HG02759 (cell line): Measurements from ENCODE around the gene PTGES2.
"Not testable (repeated sequence)": the region's sequence is repeated elsewhere in the genome, so short reads cannot be mapped to it uniquely, and the experiment has no call there.

ENCODE experiments used
- ATAC-seq: cut with Tn5 transposase; IDR thresholded peaks from one replicate; pipeline ENCODE4 v1.9.1; 2021; ENCODE audit warnings: mild to moderate bottlenecking, moderate library complexity; ENCODE audit not compliant: unreplicated experiment

Gene PTGES2

DNA sequence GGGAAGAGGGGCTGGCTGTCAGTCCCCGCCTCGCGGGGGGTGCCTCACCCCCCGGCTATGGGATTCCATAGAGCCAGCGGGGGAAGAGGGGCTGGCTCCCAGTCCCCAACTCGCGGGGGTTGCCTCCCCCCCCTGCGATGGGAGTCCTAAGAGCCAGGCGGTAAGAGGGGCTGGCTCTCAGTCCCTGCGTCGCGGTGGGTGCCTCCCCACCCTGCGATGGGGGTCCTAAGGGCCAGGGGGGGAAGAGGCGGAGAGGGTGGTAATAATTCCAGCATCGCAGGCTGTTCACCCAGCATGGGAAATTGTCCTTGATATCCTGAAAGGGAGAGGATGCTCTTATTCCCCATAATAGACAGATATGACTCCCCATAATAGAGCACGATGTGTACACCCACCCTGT is 12.1 kb upstream of the PTGES2 start:
- no peak for ATAC-seq

- ATAC-seq: no peak
Measured at GRCh38 chr9:128138001-128138400, 10.5 kb upstream of the PTGES2 start.

- no peak for ATAC-seq
Measured at GRCh38 chr9:128136816-128137793, 9.6 kb upstream of the PTGES2 start.

GRCh38 chr9:128135561-128135960 is 8.0 kb upstream of the PTGES2 start:
- ATAC-seq: not testable (repeated sequence)

- not testable (repeated sequence) for ATAC-seq
Measured at GRCh38 chr9:128132139-128132538, 4.6 kb upstream of the PTGES2 start.

DNA sequence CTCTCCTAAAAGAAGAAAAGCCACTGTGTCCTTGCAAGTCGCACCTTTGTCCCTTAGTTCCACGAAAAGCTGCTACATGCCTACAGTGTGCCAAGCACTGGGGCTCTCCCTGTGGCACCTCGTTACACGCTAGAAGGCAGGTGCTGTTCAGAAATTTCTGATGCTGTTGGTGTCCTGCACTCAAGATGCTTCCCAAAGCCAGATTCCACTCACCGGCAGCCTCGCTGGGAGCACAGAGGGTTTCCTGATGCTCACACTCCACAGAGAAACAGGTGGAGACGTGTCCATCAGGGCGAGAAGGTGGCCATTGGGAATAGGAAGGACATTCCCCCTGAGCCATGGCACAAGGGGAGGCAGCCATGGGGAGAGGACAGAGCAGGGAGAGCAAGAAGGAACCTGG is 3.8 kb upstream of the PTGES2 start:
- not testable (repeated sequence) for ATAC-seq

GRCh38 chr9:128130651-128131050 is 3.1 kb upstream of the PTGES2 start:
- not testable (repeated sequence) for ATAC-seq

GRCh38 chr9:128129976-128130590 is 2.6 kb upstream of the PTGES2 start:
- ATAC-seq: not testable (repeated sequence)

GRCh38 chr9:128128836-128129590 is 1.5 kb upstream of the PTGES2 start:
- ATAC-seq: no peak

DNA sequence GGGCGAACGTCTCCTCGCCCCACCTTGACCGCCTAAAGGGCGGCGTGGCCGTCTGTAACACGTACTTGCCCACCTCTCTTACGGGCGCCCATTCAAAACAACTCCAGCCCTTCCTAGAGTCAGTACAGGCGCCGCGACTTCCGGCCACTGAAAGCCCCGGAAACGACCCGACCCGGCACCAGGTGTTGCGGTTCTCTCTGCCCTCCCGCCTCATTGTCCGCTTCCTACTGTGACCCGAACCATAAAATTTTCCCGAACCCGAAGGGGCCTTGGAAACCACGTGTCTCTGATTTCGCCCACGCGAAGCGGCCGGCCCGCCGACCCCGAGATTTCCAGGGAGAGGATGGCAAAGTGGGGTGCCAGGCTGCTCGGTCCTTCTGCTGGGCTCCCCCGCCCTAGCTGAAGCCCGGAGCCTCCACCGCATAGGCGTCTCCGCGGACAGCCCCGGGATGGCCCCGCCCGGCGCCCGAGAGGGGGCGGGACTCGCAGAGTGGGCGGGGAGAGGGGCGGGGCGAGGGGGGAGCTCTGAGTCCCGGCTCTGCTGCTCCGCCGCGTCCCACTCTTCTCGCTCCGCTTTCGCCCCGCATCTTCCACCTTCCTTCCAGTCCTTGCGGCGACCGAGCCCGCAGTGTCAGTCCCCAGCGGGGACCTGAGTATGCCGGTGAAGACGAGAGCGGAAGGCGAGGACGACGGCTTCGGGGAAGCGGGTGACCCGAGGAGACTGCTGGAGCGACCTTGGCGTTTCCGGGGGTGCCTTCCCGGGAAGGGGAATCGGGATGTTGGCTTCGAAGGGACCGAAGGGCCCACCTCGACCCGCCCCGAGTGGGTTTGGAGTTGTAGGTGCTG is 684 bp upstream of the PTGES2 start:
- ATAC-seq: peak; percentile 65

- ATAC-seq: no peak
Measured at GRCh38 chr9:128125580-128126354, 1.8 kb downstream of the PTGES2 start.

DNA sequence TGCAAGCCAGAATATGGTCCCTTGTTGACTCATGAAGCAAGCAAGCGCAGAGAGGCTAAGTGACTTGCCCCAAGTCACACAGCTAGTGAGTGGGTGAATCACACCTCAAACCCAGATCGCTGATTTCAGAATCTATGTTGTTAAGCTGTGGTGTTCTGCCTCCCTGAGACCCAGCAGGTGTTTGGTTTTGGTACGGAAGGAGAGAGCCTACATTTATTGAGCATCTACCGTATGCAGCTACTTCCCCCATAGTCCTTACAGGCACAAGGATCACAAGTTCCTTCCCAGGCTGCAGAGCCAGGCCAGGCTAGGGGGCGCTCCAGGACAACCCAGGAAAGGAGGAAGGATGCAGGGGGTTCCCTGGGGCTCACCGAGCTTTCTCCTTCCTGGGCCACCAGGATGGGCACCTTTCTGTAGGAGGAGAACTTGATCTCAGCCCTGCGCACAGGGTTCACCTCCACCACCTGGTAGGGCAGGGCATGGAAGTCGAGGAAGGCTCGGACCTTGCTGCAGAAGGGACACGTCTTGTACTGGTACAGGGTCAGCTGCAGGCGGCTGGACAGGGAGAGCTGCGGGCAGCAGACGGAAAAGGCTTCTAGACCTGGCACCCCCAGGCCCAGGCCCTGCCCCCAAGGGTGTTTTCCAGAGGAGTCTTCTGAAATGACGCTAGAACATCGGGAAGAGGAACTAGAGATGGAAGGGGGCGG is 2.5 kb downstream of the PTGES2 start:
- ATAC-seq: no peak

DNA sequence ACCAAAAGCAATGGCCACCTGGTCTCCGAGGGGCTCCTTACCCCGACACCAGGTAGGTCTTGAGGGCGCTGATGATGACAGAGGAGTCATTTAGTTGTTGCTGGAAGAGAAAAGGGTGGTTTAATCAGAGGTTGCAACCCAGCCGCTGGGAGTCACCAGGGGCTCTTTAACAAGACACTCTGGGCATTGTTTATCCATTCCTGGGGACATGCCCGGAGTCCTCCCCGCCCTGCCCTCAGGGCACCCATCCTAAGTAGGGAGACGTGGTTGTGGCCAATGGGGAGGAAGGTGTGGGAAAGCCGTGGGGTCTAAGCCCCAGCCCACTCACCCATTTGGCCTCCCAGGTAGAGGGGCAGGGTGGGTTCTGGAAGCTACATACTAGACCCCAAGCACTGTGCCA is 3.1 kb downstream of the PTGES2 start:
- no peak for ATAC-seq

- no peak for ATAC-seq
Measured at GRCh38 chr9:128123451-128124080, 4.0 kb downstream of the PTGES2 start.

GRCh38 chr9:128122809-128123175 is 4.7 kb downstream of the PTGES2 start:
- no peak for ATAC-seq

GRCh38 chr9:128121924-128122808 is 5.4 kb downstream of the PTGES2 start:
- no peak for ATAC-seq

- no peak for ATAC-seq
Measured at GRCh38 chr9:128121466-128121810, 6.1 kb downstream of the PTGES2 start.
